DLD1 (cell line): ENCODE data around the gene AGBL5.

Experiments used
- in situ Hi-C: cut with HindIII; loops from 2 replicates; pipeline ENCODE4 v1.10.0; 2017; ENCODE audit warnings: low sequenced_read_pairs

AGBL5 gene

DNA sequence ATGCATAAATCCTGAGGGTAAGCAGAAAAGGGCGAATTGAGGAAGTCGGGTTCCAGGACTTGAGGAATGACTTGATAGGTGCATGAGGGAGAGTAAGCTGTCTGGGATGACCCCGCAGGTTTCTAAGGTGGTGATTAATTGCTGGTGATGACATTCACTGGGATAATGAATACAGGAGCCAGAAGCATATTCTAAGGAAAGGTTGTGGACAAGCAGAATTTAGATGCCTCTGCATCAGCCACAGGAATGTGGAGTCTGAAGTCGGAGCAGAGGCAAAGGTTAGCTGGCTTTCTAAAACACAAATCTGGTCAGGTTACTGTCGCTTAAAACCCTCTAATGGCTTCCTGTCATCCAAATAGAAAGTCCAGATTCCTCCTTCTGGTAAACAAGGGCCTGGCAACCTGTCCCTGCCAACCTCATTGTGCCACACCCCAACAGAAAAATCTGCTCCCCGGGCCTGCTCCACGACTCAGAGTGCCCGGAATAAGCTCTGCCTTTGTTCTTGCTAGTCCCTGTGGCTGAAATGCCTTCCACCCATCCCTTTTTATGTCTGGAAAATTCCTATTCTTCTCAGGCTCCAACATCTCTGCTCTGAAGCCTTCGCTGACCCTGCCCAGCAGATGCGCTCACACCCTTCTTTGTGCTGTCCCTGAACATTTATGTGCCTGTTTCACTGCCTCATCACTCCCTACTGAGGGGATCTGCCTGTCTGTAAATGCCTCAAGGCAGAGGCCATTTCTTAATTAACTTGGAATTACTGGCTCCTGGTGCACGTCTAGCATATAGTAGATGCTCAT is 30.0 kb upstream of the AGBL5 start:
- in situ Hi-C loops, result no loop called here

GRCh38 chr2:27023740-27024139 is 27.7 kb upstream of the AGBL5 start:
- in situ Hi-C loops, result no loop called here

DNA sequence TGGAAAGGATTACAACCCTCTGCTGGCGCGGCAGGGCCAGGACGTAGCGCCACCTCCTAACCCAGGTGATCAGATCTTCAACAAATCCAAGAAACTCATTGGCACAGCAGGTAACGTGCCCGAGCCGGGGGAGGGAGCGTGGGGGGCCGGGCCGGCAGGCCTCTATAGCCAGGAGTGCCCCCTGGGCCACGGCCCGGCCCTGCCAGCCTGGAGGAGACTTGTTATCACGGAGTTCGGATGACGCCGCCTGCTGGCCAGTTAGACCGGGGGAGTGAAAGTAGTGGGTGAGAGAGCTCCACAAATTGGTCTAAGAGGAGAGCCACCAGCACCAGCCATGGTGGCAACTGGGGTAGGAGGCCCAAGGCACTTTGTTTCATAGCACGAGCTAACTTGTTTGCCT is 27.3 kb upstream of the AGBL5 start:
- in situ Hi-C loops, result no loop called here

GRCh38 chr2:27024812-27025211 is 26.7 kb upstream of the AGBL5 start:
- in situ Hi-C loops, result no loop called here

GRCh38 chr2:27025281-27025800 is 26.1 kb upstream of the AGBL5 start:
- in situ Hi-C loops, result no loop called here

DNA sequence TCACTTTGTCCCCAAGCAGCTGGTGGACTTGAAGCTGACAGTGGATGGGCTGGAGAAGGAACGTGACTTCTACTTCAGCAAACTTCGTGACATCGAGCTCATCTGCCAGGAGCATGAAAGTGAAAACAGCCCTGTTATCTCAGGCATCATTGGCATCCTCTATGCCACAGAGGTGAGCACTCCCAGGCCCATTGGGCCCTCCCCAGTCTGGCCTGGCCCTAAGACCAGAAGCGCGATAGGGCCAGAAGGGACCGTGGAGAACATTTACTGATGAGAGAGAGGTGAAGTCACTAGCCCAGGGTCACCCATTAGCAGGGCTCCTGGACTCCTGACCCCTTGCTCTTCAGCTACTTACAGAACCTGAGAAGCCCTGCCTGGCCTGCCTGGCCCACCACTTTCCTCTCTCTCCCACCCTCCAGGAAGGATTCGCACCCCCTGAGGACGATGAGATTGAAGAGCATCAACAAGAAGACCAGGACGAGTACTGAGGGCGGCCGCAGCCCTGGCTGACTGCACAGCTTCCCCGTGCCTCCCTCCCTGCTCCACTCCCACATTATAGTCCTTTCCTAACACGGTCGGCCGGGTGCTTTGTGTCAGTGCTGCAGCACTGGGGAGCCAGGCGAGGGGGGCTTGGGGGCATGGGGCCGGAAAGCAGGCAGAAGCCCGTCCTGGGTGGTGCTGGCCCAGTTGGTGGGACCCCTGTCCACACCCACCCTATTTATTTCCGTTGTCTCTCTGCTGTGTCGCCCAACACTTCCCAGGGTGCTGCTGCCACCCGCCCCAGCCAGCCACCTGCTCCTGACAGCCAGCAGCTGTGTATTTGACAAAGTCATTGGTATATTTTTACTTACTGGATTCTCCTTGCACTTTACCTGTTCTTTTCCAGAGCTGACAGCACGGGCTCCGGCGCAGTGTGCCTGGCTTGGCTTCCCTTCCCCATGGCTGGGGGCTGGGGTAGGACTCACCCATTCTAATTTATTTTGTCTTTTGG is 25.3 kb upstream of the AGBL5 start:
- in situ Hi-C loops, result no loop called here

- in situ Hi-C loops, result no loop called here
Observed at GRCh38 chr2:27027211-27027651, 24.2 kb upstream of the AGBL5 start.

DNA sequence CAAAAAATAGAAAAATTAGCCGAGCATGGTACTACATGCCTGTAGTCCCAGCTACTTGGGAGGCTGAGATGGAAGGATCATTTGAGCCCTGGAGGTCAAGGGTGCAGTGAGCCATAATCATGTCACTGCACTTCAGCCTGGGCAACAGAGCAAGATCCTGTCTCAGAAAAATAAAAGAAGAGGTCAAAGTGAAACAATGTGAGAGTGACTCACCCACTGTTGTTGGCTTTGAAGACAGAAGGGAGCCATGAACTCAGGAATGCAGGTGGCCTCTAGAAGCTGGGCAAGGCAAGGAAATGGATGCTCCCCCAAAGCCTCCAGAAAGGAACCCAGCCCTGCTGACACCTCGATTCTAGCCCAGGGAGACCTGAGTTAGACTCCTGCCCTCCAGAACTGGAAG is 22.4 kb upstream of the AGBL5 start:
- in situ Hi-C loops, result no loop called here

- in situ Hi-C loops, result no loop called here
Observed at GRCh38 chr2:27032495-27033252, 18.8 kb upstream of the AGBL5 start, which contains the start of gene TMEM214. Gene TMEM214, plus strand, starts transcription at chr2:27032965. Its CDS starts 51 bp downstream, at chr2:27033016.

DNA sequence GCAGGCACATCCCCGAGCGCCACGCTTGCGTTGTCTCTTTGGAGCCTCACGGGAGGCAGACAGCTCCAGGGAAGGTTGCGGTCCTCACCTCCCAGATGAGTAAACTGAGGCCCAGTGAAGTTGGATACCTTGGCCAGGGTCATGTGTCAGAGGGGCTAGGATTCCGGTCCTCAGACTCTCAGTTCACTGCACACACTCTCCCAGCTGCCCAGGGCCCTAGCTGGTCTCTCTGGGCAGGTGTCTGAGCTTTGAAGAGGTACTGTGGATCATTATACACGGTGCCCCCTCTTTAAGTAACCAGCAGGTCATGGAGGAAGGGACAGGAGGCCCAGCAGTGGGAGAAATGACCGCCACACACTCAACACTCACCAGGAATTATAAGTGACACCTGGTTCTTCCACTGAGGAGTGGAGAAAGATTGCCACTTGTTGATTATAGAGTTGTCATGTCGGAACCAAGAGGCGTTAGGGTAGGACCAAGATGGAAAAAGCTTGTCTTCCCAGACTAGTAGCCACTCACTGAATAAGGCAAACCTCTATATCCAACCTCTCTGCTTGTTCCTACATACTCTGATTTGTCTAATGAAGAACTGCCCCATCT is 18.1 kb upstream of the AGBL5 start:
- in situ Hi-C loops, result no loop called here

GRCh38 chr2:27038012-27038411 is 13.5 kb upstream of the AGBL5 start:
- in situ Hi-C loops, result no loop called here

- in situ Hi-C loops, result no loop called here
Observed at GRCh38 chr2:27038631-27039339, 12.7 kb upstream of the AGBL5 start.

- in situ Hi-C loops, result no loop called here
Observed at GRCh38 chr2:27039426-27039825, 12.0 kb upstream of the AGBL5 start.

- in situ Hi-C loops, result no loop called here
Observed at GRCh38 chr2:27039871-27040270, 11.6 kb upstream of the AGBL5 start.

DNA sequence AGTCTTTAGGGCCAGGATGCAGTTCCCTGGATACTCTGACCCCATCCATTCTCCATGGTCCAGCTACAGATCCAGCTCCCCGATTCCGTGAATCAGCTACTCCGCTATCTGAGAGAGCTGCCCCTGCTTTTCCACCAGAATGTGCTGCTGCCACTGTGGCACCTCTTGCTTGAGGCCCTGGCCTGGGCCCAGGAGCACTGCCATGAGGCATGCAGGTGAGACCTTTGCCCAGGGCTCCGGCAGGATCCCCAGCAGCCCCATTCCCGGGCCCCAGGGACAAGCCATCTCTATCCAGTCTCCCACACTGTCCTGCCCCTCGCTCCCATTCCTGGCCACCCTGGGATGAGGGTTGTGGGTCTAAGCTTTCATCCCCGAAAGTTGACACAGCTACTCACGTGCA is 11.2 kb upstream of the AGBL5 start:
- in situ Hi-C loops, result no loop called here

DNA sequence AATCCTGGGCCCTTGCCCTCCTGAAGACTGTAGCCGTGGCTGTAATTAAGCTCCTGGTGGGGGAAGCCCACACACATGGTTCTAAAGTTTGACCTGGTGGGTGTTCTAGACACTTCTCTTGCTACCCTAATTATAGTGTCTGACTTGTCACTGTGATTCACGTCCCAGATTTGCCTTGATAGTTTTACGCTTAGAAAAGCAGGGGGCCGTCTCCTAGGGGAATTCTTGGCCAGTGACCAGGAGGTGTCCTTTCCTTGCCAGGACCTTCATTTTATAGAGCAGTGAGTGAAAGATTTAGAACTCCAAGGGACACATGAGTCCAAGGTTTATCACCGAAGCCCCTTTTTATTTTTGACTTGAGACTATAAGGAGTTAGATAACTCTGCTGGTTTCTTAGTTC is 9.7 kb upstream of the AGBL5 start:
- in situ Hi-C loops, result no loop called here

- in situ Hi-C loops, result no loop called here
Observed at GRCh38 chr2:27042159-27042661, 9.3 kb upstream of the AGBL5 start.

- in situ Hi-C loops, result no loop called here
Observed at GRCh38 chr2:27042985-27043634, 8.4 kb upstream of the AGBL5 start.
